Measurements from ENCODE around the gene PLD1.
"Not testable (repeated sequence)": the region's sequence is repeated elsewhere in the genome, so short reads cannot be mapped to it uniquely, and the experiment has no call there.

PLD1 gene

DNA sequence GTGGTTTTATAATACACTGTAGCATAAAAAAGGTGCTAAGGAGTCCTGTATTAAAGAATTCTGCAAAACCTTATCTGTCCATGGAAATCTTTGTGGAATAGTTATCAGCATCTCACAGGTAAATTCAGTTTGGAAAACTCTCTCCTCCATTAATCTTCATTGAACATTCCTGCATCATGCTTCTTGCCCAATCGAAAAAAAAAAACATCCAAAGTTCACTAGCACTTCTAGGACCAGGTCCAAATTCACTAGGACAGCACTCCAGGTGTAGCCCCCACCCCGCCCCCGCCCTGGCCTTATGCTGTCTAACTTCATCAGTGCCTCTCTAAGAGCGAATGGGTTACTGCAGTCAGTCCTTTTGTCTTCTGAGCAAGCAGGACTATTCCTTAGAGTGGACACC, 138.6 kb downstream of the PLD1 start:
- no peak for DNase-seq (ENCODE audit: low read depth)

- DNase-seq (ENCODE audit: low read depth), result no peak
Measured at GRCh38 chr3:171666516-171666915, 143.8 kb downstream of the PLD1 start.

GRCh38 chr3:171663805-171664204, 146.5 kb downstream of the PLD1 start:
- DNase-seq (ENCODE audit: low read depth), result no peak

GRCh38 chr3:171661484-171661883, 148.8 kb downstream of the PLD1 start:
- no peak for DNase-seq (ENCODE audit: low read depth)

DNA sequence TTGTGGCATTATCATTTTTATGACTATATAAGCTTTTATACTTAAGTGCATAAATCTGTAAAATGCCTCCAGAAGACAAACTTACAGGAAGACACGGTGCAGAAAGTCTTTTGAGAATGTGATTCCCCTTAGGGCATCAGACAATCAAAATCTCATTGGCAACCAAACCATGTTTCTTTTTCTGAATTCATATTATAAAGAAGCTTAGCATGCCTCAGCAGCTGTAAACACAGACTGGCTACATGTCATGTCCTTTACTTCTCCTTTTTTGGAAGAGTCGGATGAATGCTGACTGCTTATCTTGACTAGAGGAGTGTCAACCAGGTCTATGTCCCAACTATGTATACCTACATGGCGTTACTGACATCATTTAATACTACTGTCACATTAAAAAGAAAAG, 150.1 kb downstream of the PLD1 start:
- no peak for DNase-seq (ENCODE audit: low read depth)

GRCh38 chr3:171658841-171659240, 151.4 kb downstream of the PLD1 start:
- no peak for DNase-seq (ENCODE audit: low read depth)

- DNase-seq (ENCODE audit: low read depth), result peak; percentile 47
Measured at GRCh38 chr3:171654809-171655208, 155.5 kb downstream of the PLD1 start.

DNA sequence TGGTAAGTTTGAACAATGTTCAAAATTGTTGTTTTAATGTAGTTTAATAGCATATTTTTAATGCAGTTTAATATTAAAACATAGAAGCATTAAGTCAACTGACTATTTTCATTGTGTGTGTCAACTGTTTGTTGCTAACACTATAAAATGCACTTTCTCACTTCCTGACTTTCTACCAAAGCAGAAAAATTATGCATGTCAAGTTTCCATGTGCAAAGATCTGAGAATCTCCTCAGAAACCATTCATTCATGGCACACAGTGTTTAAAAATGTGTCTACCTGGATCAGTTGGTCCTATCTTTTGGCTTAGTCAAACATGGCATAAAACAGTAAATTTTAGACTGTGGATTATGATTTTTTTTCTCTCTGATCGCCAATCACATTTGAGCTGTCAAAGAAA, 156.0 kb downstream of the PLD1 start:
- no peak for DNase-seq (ENCODE audit: low read depth)

- DNase-seq (ENCODE audit: low read depth), result peak; percentile 18
Measured at GRCh38 chr3:171653701-171654100, 156.6 kb downstream of the PLD1 start.

- DNase-seq (ENCODE audit: low read depth), result no peak
Measured at GRCh38 chr3:171652932-171653331, 157.4 kb downstream of the PLD1 start.

DNA sequence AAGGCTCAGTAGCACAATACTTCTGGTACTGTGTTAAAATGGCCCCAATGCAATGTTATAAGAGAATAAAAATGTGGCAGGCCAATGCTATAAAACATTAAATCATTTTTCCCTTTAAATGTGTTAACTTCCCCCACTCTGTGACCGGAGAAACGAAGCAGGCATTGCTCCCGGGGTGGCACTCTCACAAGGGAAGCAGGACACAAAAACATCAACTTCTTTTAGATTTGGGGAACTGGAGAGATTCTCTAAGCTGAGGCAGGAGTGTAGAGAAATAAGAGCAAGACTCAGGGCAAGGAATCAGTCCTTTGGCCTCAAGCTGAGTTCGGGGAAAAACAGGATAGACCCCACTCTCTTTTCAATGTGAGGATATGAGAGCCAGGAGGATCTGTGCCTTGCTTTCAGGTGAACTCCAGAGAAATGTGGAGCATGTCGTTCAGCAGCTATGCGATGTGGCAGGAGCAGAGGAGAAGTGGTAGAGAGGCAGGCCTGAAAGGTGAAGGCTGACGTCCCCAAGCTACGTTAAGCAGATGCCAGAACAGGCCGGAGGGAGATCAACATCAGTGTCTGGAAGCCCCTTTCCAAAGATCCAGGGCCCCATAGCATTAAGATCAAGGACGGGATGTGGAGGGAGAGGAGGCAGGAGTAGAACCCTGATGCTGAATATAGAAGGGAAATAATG, 160.2 kb downstream of the PLD1 start:
- no peak for DNase-seq (ENCODE audit: low read depth)

- no peak for DNase-seq (ENCODE audit: low read depth)
Measured at GRCh38 chr3:171649267-171649666, 161.0 kb downstream of the PLD1 start.

DNA sequence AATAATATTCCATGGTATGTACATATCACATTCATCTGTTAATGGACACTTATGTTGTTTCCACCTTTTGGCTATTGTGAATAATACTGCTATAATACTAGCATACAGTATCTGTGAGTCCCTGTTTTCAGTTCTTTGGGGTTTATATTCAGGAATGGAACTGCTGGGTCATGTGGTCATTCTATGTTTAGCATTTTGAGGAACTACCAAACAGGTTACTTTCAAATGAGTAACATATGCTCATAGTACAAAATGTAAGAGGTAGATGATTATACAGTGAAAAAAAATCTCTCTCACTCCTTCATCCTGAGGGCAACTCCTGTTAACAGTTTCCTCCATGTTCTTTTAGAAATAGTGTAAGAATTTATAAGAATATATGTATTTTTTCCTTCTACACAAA, 162.2 kb downstream of the PLD1 start:
- DNase-seq (ENCODE audit: low read depth), result no peak

DNA sequence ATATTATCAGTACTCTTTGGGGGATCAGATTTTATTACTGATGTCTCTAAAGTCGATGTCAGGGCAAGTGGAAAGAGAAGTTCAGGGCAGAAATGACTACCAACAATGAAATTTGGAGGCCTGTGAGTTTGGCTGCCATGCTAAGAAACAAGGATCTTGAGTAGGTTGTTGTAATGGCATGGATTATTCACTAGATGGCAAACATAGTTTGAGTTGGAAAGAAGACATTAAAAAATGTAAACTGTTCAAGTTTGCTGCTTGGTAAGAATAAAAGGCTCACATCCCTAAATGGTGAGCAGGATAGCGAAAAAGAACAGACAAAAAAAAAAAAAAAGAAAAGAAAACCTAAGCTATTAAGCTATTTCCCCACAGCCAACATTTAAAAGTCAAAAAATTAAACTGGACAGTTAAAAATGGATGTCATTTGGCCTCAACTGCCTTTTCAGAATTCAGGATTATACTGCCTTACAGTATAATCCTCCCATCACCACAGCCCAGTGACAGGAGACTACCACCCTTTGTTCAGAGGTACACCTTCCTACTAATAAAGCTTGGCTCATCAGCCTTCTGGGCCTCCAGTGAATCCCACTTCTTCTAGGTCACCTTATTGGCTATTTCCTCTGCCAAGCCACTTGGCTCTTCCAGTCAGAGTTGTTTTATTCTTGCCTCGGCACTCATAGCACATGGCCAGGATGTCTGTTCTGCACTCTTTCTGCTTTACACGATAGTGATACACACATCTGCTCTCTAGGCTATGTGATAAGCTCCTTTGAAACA, 163.7 kb downstream of the PLD1 start:
- peak; percentile 78 for DNase-seq (ENCODE audit: low read depth)

DNA sequence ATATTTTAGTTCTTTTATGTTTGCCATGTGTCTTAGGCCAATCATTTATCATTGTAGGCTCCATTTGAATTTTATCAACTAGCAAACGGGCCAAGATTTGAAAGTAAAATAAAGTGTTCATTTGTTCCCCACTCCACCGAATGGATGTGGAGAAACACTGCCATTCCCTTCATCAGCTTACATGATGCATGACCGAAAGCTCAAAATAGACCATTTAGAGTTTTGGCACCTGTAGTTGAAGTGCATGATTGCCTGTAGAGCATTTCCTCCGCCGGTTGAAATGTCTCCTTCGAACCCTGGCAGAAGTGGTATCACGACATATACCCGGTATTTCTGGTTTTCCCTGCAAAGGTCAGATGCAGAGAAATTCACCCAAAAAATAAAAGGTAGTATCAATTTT, 165.6 kb downstream of the PLD1 start:
- DNase-seq (ENCODE audit: low read depth), result no peak

- DNase-seq (ENCODE audit: low read depth), result no peak
Measured at GRCh38 chr3:171643681-171644080, 166.6 kb downstream of the PLD1 start.

- no peak for DNase-seq (ENCODE audit: low read depth)
Measured at GRCh38 chr3:171643033-171643432, 167.2 kb downstream of the PLD1 start.

GRCh38 chr3:171640520-171641412, 169.5 kb downstream of the PLD1 start:
- peak; percentile 66 for DNase-seq (ENCODE audit: low read depth)

- peak; percentile 7 for DNase-seq (ENCODE audit: low read depth)
Measured at GRCh38 chr3:171636666-171637065, 173.6 kb downstream of the PLD1 start.

- DNase-seq (ENCODE audit: low read depth), result no peak
Measured at GRCh38 chr3:171632766-171633165, 177.5 kb downstream of the PLD1 start.

DNA sequence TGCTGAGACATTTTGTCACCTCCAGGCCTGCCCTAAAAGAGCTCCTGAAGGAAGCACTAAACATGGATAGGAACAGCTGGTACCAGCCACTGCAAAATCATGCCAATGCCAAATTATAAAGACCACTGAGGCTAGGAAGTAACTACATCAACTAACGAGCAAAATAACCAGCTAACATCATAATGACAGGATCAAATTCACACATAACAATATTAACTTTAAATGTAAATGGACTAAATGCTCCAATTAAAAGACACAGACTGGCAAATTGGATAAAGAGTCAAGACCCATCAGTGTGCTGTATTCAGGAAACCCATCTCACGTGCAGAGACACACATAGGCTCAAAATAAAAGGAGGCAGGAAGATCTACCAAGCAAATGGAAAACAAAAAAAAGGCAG, 183.5 kb downstream of the PLD1 start:
- not testable (repeated sequence) for DNase-seq (ENCODE audit: low read depth)

- no peak for DNase-seq (ENCODE audit: low read depth)
Measured at GRCh38 chr3:171622126-171622525, 188.2 kb downstream of the PLD1 start.

Data from iris pigment epithelial cell (primary cell).